Cardiac ventricle fibroblast (primary cell): ENCODE measurements around the gene OR56B1. TPM values are rescaled to one million over a fixed set of nuclear protein-coding genes. Genes with fewer than 3 reads are reported as not detected.

Experiments used
- total RNA-seq: library from RNA; depleted of rRNA; stranded (reverse); fragments of >200 nt; gene quantifications from 2 replicates; pipeline ENCODE4 v1.2.3, GENCODE V29; 2015

OR56B1 gene, protein sequence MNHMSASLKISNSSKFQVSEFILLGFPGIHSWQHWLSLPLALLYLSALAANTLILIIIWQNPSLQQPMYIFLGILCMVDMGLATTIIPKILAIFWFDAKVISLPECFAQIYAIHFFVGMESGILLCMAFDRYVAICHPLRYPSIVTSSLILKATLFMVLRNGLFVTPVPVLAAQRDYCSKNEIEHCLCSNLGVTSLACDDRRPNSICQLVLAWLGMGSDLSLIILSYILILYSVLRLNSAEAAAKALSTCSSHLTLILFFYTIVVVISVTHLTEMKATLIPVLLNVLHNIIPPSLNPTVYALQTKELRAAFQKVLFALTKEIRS
- not detected in 2 replicates for total RNA-seq

DNA sequence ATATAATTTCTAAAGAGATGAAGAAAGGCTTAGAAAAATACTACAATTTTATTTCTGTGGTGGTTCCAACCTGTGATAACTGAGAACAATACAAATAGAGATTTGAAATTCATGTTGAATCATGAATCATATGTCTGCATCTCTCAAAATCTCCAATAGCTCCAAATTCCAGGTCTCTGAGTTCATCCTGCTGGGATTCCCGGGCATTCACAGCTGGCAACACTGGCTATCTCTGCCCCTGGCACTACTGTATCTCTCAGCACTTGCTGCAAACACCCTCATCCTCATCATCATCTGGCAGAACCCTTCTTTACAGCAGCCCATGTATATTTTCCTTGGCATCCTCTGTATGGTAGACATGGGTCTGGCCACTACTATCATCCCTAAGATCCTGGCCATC lies at the start of gene OR56B1:
TSS of gene OR56B1 (plus strand) at position 53 of the 400 bp plus-strand sequence. CDS start at position 122, 69 bp downstream.

DNA sequence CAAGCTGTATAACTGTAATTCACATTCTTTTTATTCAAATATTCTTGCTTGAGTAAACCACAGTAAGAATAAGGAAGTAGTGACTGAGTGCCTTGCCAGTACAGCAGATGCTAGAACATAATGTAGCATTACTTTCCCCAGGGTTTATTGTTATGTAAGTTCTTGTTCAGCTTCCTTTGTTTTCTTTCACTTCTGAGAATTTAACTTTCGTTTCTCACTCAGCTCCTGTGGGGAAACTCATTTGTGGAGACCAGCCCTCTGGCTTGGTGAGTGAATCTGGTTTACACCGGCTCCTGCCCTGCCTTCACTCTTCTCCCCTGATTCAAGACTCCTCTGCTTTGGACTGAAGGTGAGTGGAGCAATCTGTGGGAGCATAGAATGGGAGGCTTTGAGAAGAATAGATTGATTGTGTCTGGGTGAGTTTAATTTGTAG lies 46.7 kb upstream of the OR56B1 start, which contains the start of gene TRIM22:
TSS of gene TRIM22 (plus strand) at position 240 of the 433 bp plus-strand sequence. CDS start 6,443 bp downstream, outside the sequence.

DNA sequence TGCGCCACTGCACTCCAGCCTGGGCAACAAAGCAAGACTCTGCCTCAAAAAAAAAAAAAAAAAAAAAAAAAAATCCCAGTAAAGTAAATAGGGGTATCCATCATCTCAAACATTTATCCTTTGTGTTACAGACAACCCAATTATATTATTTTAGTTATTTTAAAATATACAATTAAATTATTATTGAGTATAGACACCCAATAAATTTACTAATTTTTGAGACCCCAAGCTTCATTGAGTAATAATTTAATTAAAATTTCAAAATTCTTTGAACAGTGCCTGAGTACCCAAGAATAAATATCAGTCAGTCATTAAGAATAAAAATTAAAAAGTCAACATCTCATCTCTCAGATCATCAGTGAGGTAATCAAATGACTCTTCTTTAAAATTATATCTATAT lies 17.7 kb downstream of the OR56B1 start, which contains the start of gene OR52N4:
TSS of gene OR52N4 (plus strand) at position 301 of the 400 bp plus-strand sequence. CDS start 498 bp downstream, outside the sequence.

DNA sequence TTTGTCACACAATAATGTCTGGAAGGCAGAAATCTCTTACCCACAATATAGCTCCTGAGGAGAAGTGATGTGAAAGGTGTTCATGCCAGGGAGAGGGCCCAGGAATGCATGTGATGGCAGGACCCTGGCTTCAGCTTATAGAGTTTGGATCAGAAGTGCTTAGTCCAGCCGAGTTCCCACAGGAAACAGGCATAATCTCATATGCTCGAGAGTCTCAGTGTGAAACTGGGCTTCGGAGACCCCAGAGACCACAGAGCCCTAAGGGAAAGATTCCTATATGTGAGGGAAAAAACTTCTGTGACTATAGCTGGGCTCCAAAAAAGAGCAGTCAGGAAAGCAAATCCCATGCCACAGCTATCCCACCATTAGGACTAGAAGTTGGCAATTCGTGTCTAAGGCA lies 47.0 kb downstream of the OR56B1 start, which contains the start of gene OR52N5:
TSS of gene OR52N5 (minus strand) at position 101 of the 400 bp plus-strand sequence. CDS start 4,721 bp downstream, outside the sequence.

Other genes starting within 250 kb of the OR56B1 start
- not detected in 2 replicates for gene OR52D1, start 247.8 kb upstream of the OR56B1 start, total RNA-seq
- 0.24 TPM in 1 of 2 replicates, not detected in the other for gene UBQLN3, start 226.5 kb upstream of the OR56B1 start, total RNA-seq
- gene UBQLNL, start 219.7 kb upstream of the OR56B1 start, total RNA-seq, result not detected in 2 replicates
- gene OR52H1, start 187.9 kb upstream of the OR56B1 start, total RNA-seq, result not detected in 2 replicates
- not detected in 2 replicates for gene OR52B6, start 155.6 kb upstream of the OR56B1 start, total RNA-seq
- 1.1 and 5.0 TPM in 2 replicates for gene TRIM6, start 139.8 kb upstream of the OR56B1 start, total RNA-seq
- 6.6 TPM in 2 replicates for gene TRIM34, start 111.4 kb upstream of the OR56B1 start, total RNA-seq
- 19.7 TPM in 2 replicates for gene TRIM5, start 51.4 kb upstream of the OR56B1 start, total RNA-seq
- 52.5 and 87.9 TPM in 2 replicates for gene TRIM22, start 46.7 kb upstream of the OR56B1 start, total RNA-seq
- gene OR52N4, start 17.8 kb downstream of the OR56B1 start, total RNA-seq, result not detected in 2 replicates
- gene OR52N5, start 46.9 kb downstream of the OR56B1 start, total RNA-seq, result not detected in 2 replicates
- not detected in 2 replicates for gene OR52N1, start 54.8 kb downstream of the OR56B1 start, total RNA-seq
- gene OR52N2, start 72.5 kb downstream of the OR56B1 start, total RNA-seq, result not detected in 2 replicates
- gene OR52E6, start 105.4 kb downstream of the OR56B1 start, total RNA-seq, result not detected in 2 replicates
- not detected in 2 replicates for gene OR52E8, start 121.2 kb downstream of the OR56B1 start, total RNA-seq
- gene OR52E4, start 144.2 kb downstream of the OR56B1 start, total RNA-seq, result not detected in 2 replicates
- not detected in 2 replicates for gene OR52E5, start 156.8 kb downstream of the OR56B1 start, total RNA-seq
- gene OR56A3, start 205.8 kb downstream of the OR56B1 start, total RNA-seq, result not detected in 2 replicates
- gene OR56A5, start 232.0 kb downstream of the OR56B1 start, total RNA-seq, result not detected in 2 replicates